ENCODE results near the gene KIFBP. TPM values are rescaled to one million over a fixed set of nuclear protein-coding genes. Genes with fewer than 3 reads are reported as not detected.

KIFBP gene
- total and polyA plus RNA-seq, 9 of the 15 experiments (the other 6 are each of a cell fraction or from before 2014, with no cell fraction given) = 5.6 to 23.2 (median 14.8) TPM

GRCh38 chr10:68981074-68981473 is 7.5 kb upstream of the KIFBP start (continued):
- TF ChIP-seq ZNF561 (CRISPR knock-in tag; conservative IDR thresholded peaks at IDR 0.05) (no peak), ELF2 (CRISPR knock-in tag; IDR thresholded peaks at IDR 0.05) (no peak), POLR2H (tag; IDR thresholded peaks at IDR 0.05; ENCODE audit: low read depth) (peak; percentile 38), FOXM1 (IDR thresholded peaks at IDR 0.05; ENCODE audit: low read depth) (no peak), FOXM1 (CRISPR knock-in tag; IDR thresholded peaks at IDR 0.05; ENCODE audit: low read depth) (no peak), POLR2A (conservative IDR thresholded peaks at IDR 0.05) (0 out of 2 replicates have a peak, but pooled peaks have one; percentile 16), CBX8 (IDR thresholded peaks at IDR 0.05; ENCODE audit: borderline replicate concordance, extremely low read depth, low read depth, low read length, poor library complexity, severe bottlenecking) (no peak)
- TF ChIP-seq, protein P1, sequence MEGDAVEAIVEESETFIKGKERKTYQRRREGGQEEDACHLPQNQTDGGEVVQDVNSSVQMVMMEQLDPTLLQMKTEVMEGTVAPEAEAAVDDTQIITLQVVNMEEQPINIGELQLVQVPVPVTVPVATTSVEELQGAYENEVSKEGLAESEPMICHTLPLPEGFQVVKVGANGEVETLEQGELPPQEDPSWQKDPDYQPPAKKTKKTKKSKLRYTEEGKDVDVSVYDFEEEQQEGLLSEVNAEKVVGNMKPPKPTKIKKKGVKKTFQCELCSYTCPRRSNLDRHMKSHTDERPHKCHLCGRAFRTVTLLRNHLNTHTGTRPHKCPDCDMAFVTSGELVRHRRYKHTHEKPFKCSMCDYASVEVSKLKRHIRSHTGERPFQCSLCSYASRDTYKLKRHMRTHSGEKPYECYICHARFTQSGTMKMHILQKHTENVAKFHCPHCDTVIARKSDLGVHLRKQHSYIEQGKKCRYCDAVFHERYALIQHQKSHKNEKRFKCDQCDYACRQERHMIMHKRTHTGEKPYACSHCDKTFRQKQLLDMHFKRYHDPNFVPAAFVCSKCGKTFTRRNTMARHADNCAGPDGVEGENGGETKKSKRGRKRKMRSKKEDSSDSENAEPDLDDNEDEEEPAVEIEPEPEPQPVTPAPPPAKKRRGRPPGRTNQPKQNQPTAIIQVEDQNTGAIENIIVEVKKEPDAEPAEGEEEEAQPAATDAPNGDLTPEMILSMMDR (IDR thresholded peaks at IDR 0.05 in 2 of 3, conservative IDR thresholded peaks at IDR 0.05 in 1 of 3; ENCODE audit: insufficient read depth in 2 of 3, low read depth in 1 of 3, low read length in 3 of 3) = peak in 2 of 3 experiments; percentile 33 to 53; a peak in 3 of 6 replicates

- Histone ChIP-seq H3K4me3 (no peak overlapping the region), H4K20me1 (replicated peaks; ENCODE audit: control insufficient read depth, insufficient read depth, low read length) (no peaks in the 10 kb centered on the region), H3K9me1 (ENCODE audit: control insufficient read depth, insufficient read depth, low read length) (no peaks in the 10 kb centered on the region), H2AFZ (ENCODE audit: low read depth, low read length) (no peak overlapping the region), H3K27me3 (ENCODE audit: control insufficient read depth in 2 of 2, insufficient read depth in 2 of 2, low read length in 2 of 2) (no peaks in the 10 kb centered on the region), H3K4me1 (replicated peaks in 1 of 2; ENCODE audit: control insufficient read depth in 2 of 2, insufficient read depth in 2 of 2, low read length in 2 of 2) (no peaks in the 10 kb centered on the region), H3K9ac (ENCODE audit: insufficient read depth in 1 of 2, low read depth in 2 of 2, low read length in 2 of 2) (peak overlapping the region in 1 of 2 experiments; percentile 61; a peak in 1 of 4 replicates), H3K4me2 (ENCODE audit: insufficient read depth, low read length) (no peak overlapping the region), H3K79me2 (ENCODE audit: control insufficient read depth, insufficient read depth, low read length) (peaks cover 8% of the 10 kb centered on the region; the same call in 1 of the 3 replicates), H3K9me3 (replicated peaks; ENCODE audit: control insufficient read depth, insufficient read depth, low read depth, low read length) (no peaks in the 10 kb centered on the region), H3K27ac (ENCODE audit: extremely low read depth, low read depth, low read length) (no peak overlapping the region), H3K36me3 (ENCODE audit: control insufficient read depth, insufficient read depth, low read length) (peaks cover 84% of the 10 kb centered on the region)
- FAIRE-seq (no peak), ATAC-seq (no peak), DNase-seq (ENCODE audit: extremely low read depth in 1 of 4, low spot score in 3 of 4) (peak in 1 of 4 experiments; percentile 12)
- ChIA-PET CTCF (ENCODE audit: low intra/inter-chr PET ratio) (no interaction called here), POLR2A (interaction anchor here (4.1 kb wide), 1 partner anchor 13 kb away, joined by 41 read pairs; no protein-coding TSS in a partner anchor)
- intact Hi-C loops (cut with micrococcal nuclease) (no loop called here), in situ Hi-C loops (cut with MboI) (no loop called here)
- WGBS (ENCODE audit: insufficient coverage, low coverage, missing lambda C conversion rate) = 99% methylated on average over 11 of the region's 11 CpGs
- BruUV-seq (replicated peaks) = no TSS peak
- TF ChIP-seq MITF (IDR thresholded peaks at IDR 0.05) = no peak
- TF ChIP-seq FOXA3 (CRISPR knock-in tag; conservative IDR thresholded peaks at IDR 0.05 in 1 of 2, IDR thresholded peaks at IDR 0.05 in 1 of 2) = no peak
- no peak for TF ChIP-seq ETS1 (conservative IDR thresholded peaks at IDR 0.05; ENCODE audit: control insufficient read depth, low read depth, low read length)
- TF ChIP-seq FOSL1 (tag; conservative IDR thresholded peaks at IDR 0.05) = no peak
- TF ChIP-seq PHB2 (IDR thresholded peaks at IDR 0.05; ENCODE audit: low read depth) = no peak
- TF ChIP-seq, protein P2, sequence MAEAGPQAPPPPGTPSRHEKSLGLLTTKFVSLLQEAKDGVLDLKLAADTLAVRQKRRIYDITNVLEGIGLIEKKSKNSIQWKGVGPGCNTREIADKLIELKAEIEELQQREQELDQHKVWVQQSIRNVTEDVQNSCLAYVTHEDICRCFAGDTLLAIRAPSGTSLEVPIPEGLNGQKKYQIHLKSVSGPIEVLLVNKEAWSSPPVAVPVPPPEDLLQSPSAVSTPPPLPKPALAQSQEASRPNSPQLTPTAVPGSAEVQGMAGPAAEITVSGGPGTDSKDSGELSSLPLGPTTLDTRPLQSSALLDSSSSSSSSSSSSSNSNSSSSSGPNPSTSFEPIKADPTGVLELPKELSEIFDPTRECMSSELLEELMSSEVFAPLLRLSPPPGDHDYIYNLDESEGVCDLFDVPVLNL (CRISPR knock-in tag; IDR thresholded peaks at IDR 0.05; ENCODE audit: low read depth) = no peak
- TF ChIP-seq SP2 (IDR thresholded peaks at IDR 0.05; ENCODE audit: extremely low read depth, low read depth, low read length, poor library complexity, severe bottlenecking) = no peak
- TF ChIP-seq RFX5 (IDR thresholded peaks at IDR 0.05; ENCODE audit: low read depth, low read length) = no peak
Observed at GRCh38 chr10:68982389-68982788, 6.2 kb upstream of the KIFBP start.

Data from K562 (cell line).